SK-N-SH (cell line): ENCODE results near the gene NSD1. TPM values are rescaled to one million over a fixed set of nuclear protein-coding genes. Genes with fewer than 3 reads are reported as not detected.

Experiments used
- CTCF ChIA-PET: fragments of 300-600, 350-600 bp; formaldehyde crosslinking; extraction: SDS; loops from one replicate; lab custom pipeline; 2021; lab: Yijun Ruan, JAX
- POLR2A ChIA-PET: fragments of 350-600 bp; sonication (Branson Sonifier 250); formaldehyde crosslinking; extraction: SDS; loops from one replicate; lab custom pipeline; 2020; ENCODE audit warnings: antibody characterized with exemption, inconsistent platforms; lab: Yijun Ruan, JAX
- DNase-seq: peaks from one replicate; pipeline ENCODE4 v3.0.0; 2012
- H2AFZ ChIP-seq: fragments of 200-600 bp; sonication (generic); 2 replicates; pipeline ENCODE4 v1.8.1; 2016; ENCODE audit warnings: antibody characterized with exemption, mild to moderate bottlenecking, low read depth
- H3F3A ChIP-seq: fragments of 200-600 bp; sonication (generic); replicated peaks from 2 replicates; pipeline ENCODE3; 2016; ENCODE audit warnings: antibody characterized with exemption, mild to moderate bottlenecking; ENCODE audit not compliant: insufficient read depth
- H3K27ac ChIP-seq, 2 experiments: fragments of 200-500 bp in 1 of 2; fragments of 200-600 bp in 1 of 2; sonication (Bioruptor generic) in 1 of 2; sonication (generic), shearing (Covaris generic) in 1 of 2; 2 replicates each; pipeline versions ENCODE4 v1.5.1 to v1.6.1; 2014 to 2016; ENCODE audit warnings: low read depth in 2 of 2, inconsistent platforms in 1 of 2, low read length in 1 of 2, mild to moderate bottlenecking in 1 of 2, mixed read lengths in 1 of 2
- H3K27me3 ChIP-seq: fragments of 200-600 bp; sonication (generic), shearing (Covaris generic); 2 replicates; pipeline ENCODE4 v1.6.1; 2016; ENCODE audit warnings: mixed run types; ENCODE audit not compliant: insufficient read depth
- H3K36me3 ChIP-seq, 2 experiments: fragments of 200-500 bp in 1 of 2; fragments of 200-600 bp in 1 of 2; sonication (Bioruptor generic) in 1 of 2; sonication (generic) in 1 of 2; replicated peaks in 1 of 2; 2 replicates each; pipeline versions ENCODE3 to v1.5.1; 2014 to 2016; ENCODE audit warnings: low read length in 1 of 2, mild to moderate bottlenecking in 1 of 2; ENCODE audit not compliant: insufficient read depth in 2 of 2, control insufficient read depth in 1 of 2
- H3K4me1 ChIP-seq, 2 experiments: fragments of 200-500 bp in 1 of 2; fragments of 200-600 bp in 1 of 2; sonication (Bioruptor generic) in 1 of 2; sonication (generic), shearing (Covaris generic) in 1 of 2; 2 replicates each; pipeline versions ENCODE4 v1.5.1 to v1.6.1; 2014 to 2016; ENCODE audit warnings: low read depth in 1 of 2, low read length in 1 of 2, mixed run types in 1 of 2; ENCODE audit not compliant: insufficient read depth in 2 of 2, control insufficient read depth in 1 of 2
- H3K4me2 ChIP-seq: fragments of 200-600 bp; sonication (generic), shearing (Covaris generic); 2 replicates; pipeline ENCODE4 v1.6.1; 2017; ENCODE audit warnings: mixed run types
- H3K4me3 ChIP-seq, 2 experiments: fragments of 200-500 bp in 1 of 2; fragments of 200-600 bp in 1 of 2; sonication (Bioruptor generic) in 1 of 2; sonication (generic), shearing (Covaris generic) in 1 of 2; 2 replicates each; pipeline versions ENCODE4 v1.5.1 to v1.8.1; 2014 to 2016; ENCODE audit warnings: low read depth in 2 of 2, inconsistent platforms in 1 of 2, low read length in 1 of 2, mild to moderate bottlenecking in 1 of 2, mixed read lengths in 1 of 2, moderate library complexity in 1 of 2
- H3K79me2 ChIP-seq: fragments of 200-600 bp; sonication (generic); 2 replicates; pipeline ENCODE4 v1.8.1; 2017; ENCODE audit warnings: mild to moderate bottlenecking; ENCODE audit not compliant: insufficient read depth
- H3K9ac ChIP-seq: fragments of 200-600 bp; sonication (generic); 2 replicates; pipeline ENCODE4 v1.6.1; 2017; ENCODE audit warnings: mixed run types
- H3K9me2 ChIP-seq: fragments of 200-600 bp; sonication (generic); 2 replicates; pipeline ENCODE4 v1.6.1; 2017; ENCODE audit warnings: mixed run types
- H3K9me3 ChIP-seq: fragments of 200-600 bp; sonication (generic); 2 replicates; pipeline ENCODE4 v1.6.1; 2017; ENCODE audit warnings: mixed run types, mild to moderate bottlenecking, moderate library complexity
- H4K20me1 ChIP-seq: fragments of 200-600 bp; sonication (generic); 2 replicates; pipeline ENCODE4 v1.6.1; 2017; ENCODE audit warnings: mild to moderate bottlenecking, mixed run types; ENCODE audit not compliant: insufficient read depth
- CHD2 ChIP-seq: fragments of 150-350 bp; IDR thresholded peaks from 2 replicates; pipeline ENCODE4 v1.6.1; 2018; ENCODE audit warnings: low read length; ENCODE audit not compliant: partially characterized antibody
- EP300 ChIP-seq, 2 experiments: IDR thresholded peaks; 2 replicates each; pipeline versions ENCODE4 v1.4.0 to v1.6.1; 2012; ENCODE audit warnings: borderline replicate concordance in 1 of 2, low read depth in 1 of 2, low read length in 1 of 2
- IRF3 ChIP-seq: fragments of 150-350 bp; IDR thresholded peaks from 2 replicates; pipeline ENCODE4 v1.6.1; 2016; ENCODE audit warnings: mild to moderate bottlenecking, low read depth, low read length
- MEF2A ChIP-seq: IDR thresholded peaks from 2 replicates; pipeline ENCODE4 v1.4.0; 2012; ENCODE audit warnings: low read depth, borderline replicate concordance
- RCOR1 ChIP-seq: fragments of 150-350 bp; IDR thresholded peaks from 2 replicates; pipeline ENCODE4 v1.6.1; 2017; ENCODE audit warnings: antibody characterized with exemption, low read length
- REST ChIP-seq: IDR thresholded peaks from 2 replicates; pipeline ENCODE4 v1.6.1; 2012; ENCODE audit warnings: mild to moderate bottlenecking, low read depth, low read length, moderate library complexity
- SMC3 ChIP-seq: IDR thresholded peaks from 2 replicates; pipeline ENCODE4 v1.6.1; 2012; ENCODE audit warnings: low read depth, low read length, improper control_type of control experiment
- TEAD4 ChIP-seq: IDR thresholded peaks from 2 replicates; pipeline ENCODE4 v1.4.0; 2012; ENCODE audit warnings: mild to moderate bottlenecking, borderline replicate concordance; ENCODE audit not compliant: insufficient read depth
- WGBS: methylation state at CpG from one replicate; pipeline ENCODE4 v1.1.6; 2017; ENCODE audit warnings: low lambda C conversion rate; 5-methylcytosine and 5-hydroxymethylcytosine counted together
- polyA plus RNA-seq, 3 experiments: library from polyadenylated mRNA; depleted of rRNA; stranded (reverse); fragments of >200 nt; gene quantifications; 2 replicates each; pipeline ENCODE4 v1.2.3, GENCODE V29; 2012

NSD1 gene
- polyA plus RNA-seq, 1 of the 3 experiments (the other 2 are of a cell fraction) = 6.7 TPM

- no peaks in the 10 kb centered on the region for H3K9me2 ChIP-seq
- no peaks in the 10 kb centered on the region for H3F3A ChIP-seq
- no peak overlapping the region for H2AFZ ChIP-seq
- ChIA-PET CTCF (no interaction called here), POLR2A (no interaction called here)
- no peaks in the 10 kb centered on the region for H3K4me1 ChIP-seq
- no peak overlapping the region for H3K9ac ChIP-seq
- no peak for TF ChIP-seq EP300 (IDR thresholded peaks at IDR 0.05; ENCODE audit: borderline replicate concordance in 1 of 2, low read depth in 1 of 2, low read length in 1 of 2)
- TF ChIP-seq IRF3 = no peak
- no peak for TF ChIP-seq RCOR1
- TF ChIP-seq CHD2 = no peak
- TF ChIP-seq TEAD4 = no peak
- TF ChIP-seq SMC3 = no peak
- TF ChIP-seq REST = no peak
- no peaks in the 10 kb centered on the region for H3K27me3 ChIP-seq
- WGBS = 95% methylated on average over 7 of the region's 7 CpGs
- H3K4me2 ChIP-seq = no peak overlapping the region
- no peak overlapping the region for H3K4me3 ChIP-seq
- H3K36me3 ChIP-seq = peaks cover 44 to 68% of the 10 kb centered on the region in 2 experiments
- H3K27ac ChIP-seq = no peak overlapping the region
- no peaks in the 10 kb centered on the region for H3K79me2 ChIP-seq
- H4K20me1 ChIP-seq = no peaks in the 10 kb centered on the region
- DNase-seq = no peak
- no peaks in the 10 kb centered on the region for H3K9me3 ChIP-seq
These were observed 127.4 kb downstream of the NSD1 start for GRCh38 chr5:177260961-177261360.

- POLR2A ChIA-PET = no interaction called here
- H3K27me3 ChIP-seq = no peaks in the 10 kb centered on the region
- H3K79me2 ChIP-seq = no peaks in the 10 kb centered on the region
- no peak for DNase-seq
- H3K9me2 ChIP-seq = no peaks in the 10 kb centered on the region
- no peaks in the 10 kb centered on the region for H3F3A ChIP-seq
- H3K9ac ChIP-seq = no peak overlapping the region
- H3K9me3 ChIP-seq = no peaks in the 10 kb centered on the region
- CTCF ChIA-PET = no interaction called here
- H3K4me2 ChIP-seq = no peak overlapping the region
- no peak overlapping the region for H3K4me3 ChIP-seq
- H4K20me1 ChIP-seq = no peaks in the 10 kb centered on the region
- WGBS = 97% methylated on average over 1 of the region's 1 CpG
- TF ChIP-seq MEF2A = no peak
- H3K27ac ChIP-seq = no peak overlapping the region
- H3K36me3 ChIP-seq = peaks cover 49 to 67% of the 10 kb centered on the region in 2 experiments
- H2AFZ ChIP-seq = no peak overlapping the region
- no peaks in the 10 kb centered on the region for H3K4me1 ChIP-seq
These were observed 127.9 kb downstream of the NSD1 start for GRCh38 chr5:177261510-177261909.
